ENCODE data around the gene FBRS.

- TF ChIP-seq CTCF (IDR thresholded peaks at IDR 0.05) (no peak), POLR2A (IDR thresholded peaks at IDR 0.05) (no peak), POLR2AphosphoS5 (IDR thresholded peaks at IDR 0.05; ENCODE audit: insufficient read depth in 1 of 2, low read depth in 1 of 2) (no peak)
Measured at GRCh38 chr16:30710971-30711370, 52.7 kb downstream of the FBRS start.
